ENCODE data around the gene CRB2. TPM values are rescaled to one million over a fixed set of nuclear protein-coding genes. Genes with fewer than 3 reads are reported as not detected.

CRB2 gene
- total RNA-seq, 1 donor from 2014 or later = not detected

- intact Hi-C loops (cut with DNase I) = no loop called here
- DNase-seq (ENCODE audit: extremely low spot score in 2 of 2) = no peak
- Histone ChIP-seq H3K9me3 (no peaks in the 10 kb centered on the region), H3K4me1 (no peaks in the 10 kb centered on the region), H3K36me3 (peaks cover 0 to 7% of the 10 kb centered on the region in 2 donors), H3K27ac (no peak overlapping the region), H3K4me3 (no peak overlapping the region), H3K27me3 (no peaks in the 10 kb centered on the region)
- TF ChIP-seq CTCF (IDR thresholded peaks at IDR 0.05) = no peak
- no peak for TF ChIP-seq POLR2AphosphoS5 (IDR thresholded peaks at IDR 0.05; ENCODE audit: insufficient read depth in 1 of 2, low read depth in 1 of 2)
- TF ChIP-seq POLR2A (IDR thresholded peaks at IDR 0.05) = no peak
Observed at GRCh38 chr9:123422635-123423310, 66.8 kb downstream of the CRB2 start.

- H3K27me3 ChIP-seq = no peaks in the 10 kb centered on the region
- no peak overlapping the region for H3K27ac ChIP-seq
- intact Hi-C loops (cut with DNase I) = no loop called here
- H3K4me1 ChIP-seq = no peaks in the 10 kb centered on the region
- peaks cover 0 to 7% of the 10 kb centered on the region in 2 donors for H3K36me3 ChIP-seq
- no peak for TF ChIP-seq CTCF (IDR thresholded peaks at IDR 0.05)
- TF ChIP-seq POLR2A (IDR thresholded peaks at IDR 0.05) = no peak
- no peak overlapping the region for H3K4me3 ChIP-seq
- no peak for DNase-seq (ENCODE audit: extremely low spot score in 2 of 2)
- no peaks in the 10 kb centered on the region for H3K9me3 ChIP-seq
Observed at GRCh38 chr9:123423311-123423640, 67.3 kb downstream of the CRB2 start.

- Histone ChIP-seq H3K27me3 (no peaks in the 10 kb centered on the region), H3K4me3 (no peak overlapping the region), H3K36me3 (peaks cover 0 to 7% of the 10 kb centered on the region in 2 donors), H3K9me3 (no peaks in the 10 kb centered on the region), H3K27ac (no peak overlapping the region), H3K4me1 (no peaks in the 10 kb centered on the region)
- no peak for DNase-seq (ENCODE audit: extremely low spot score in 2 of 2)
- TF ChIP-seq POLR2AphosphoS5 (IDR thresholded peaks at IDR 0.05; ENCODE audit: insufficient read depth in 1 of 2, low read depth in 1 of 2) (no peak), CTCF (IDR thresholded peaks at IDR 0.05) (no peak), POLR2A (IDR thresholded peaks at IDR 0.05) (no peak)
- intact Hi-C loops (cut with DNase I) = no loop called here
Observed at GRCh38 chr9:123424131-123424530, 68.1 kb downstream of the CRB2 start.

- Histone ChIP-seq H3K4me3 (no peak overlapping the region), H3K9me3 (no peaks in the 10 kb centered on the region), H3K27ac (no peak overlapping the region), H3K4me1 (no peaks in the 10 kb centered on the region), H3K36me3 (peaks cover 0 to 5% of the 10 kb centered on the region in 2 donors), H3K27me3 (no peaks in the 10 kb centered on the region)
- intact Hi-C loops (cut with DNase I) = no loop called here
- no peak for DNase-seq (ENCODE audit: extremely low spot score in 2 of 2)
- TF ChIP-seq CTCF (IDR thresholded peaks at IDR 0.05) = no peak
- no peak for TF ChIP-seq POLR2A (IDR thresholded peaks at IDR 0.05)
- no peak for TF ChIP-seq POLR2AphosphoS5 (IDR thresholded peaks at IDR 0.05; ENCODE audit: insufficient read depth in 1 of 2, low read depth in 1 of 2)
Observed at GRCh38 chr9:123424552-123425225, 68.7 kb downstream of the CRB2 start.

GRCh38 chr9:123425261-123425821 is 69.3 kb downstream of the CRB2 start:
- no peak for DNase-seq (ENCODE audit: extremely low spot score in 2 of 2)
- Histone ChIP-seq H3K27ac (no peak overlapping the region), H3K36me3 (no peaks in the 10 kb centered on the region), H3K27me3 (no peaks in the 10 kb centered on the region), H3K4me3 (no peak overlapping the region), H3K9me3 (no peaks in the 10 kb centered on the region), H3K4me1 (no peaks in the 10 kb centered on the region)
- TF ChIP-seq POLR2AphosphoS5 (IDR thresholded peaks at IDR 0.05; ENCODE audit: insufficient read depth in 1 of 2, low read depth in 1 of 2) (no peak), CTCF (IDR thresholded peaks at IDR 0.05) (no peak), POLR2A (IDR thresholded peaks at IDR 0.05) (no peak)
- intact Hi-C loops (cut with DNase I) = no loop called here
